ENCODE data around the gene CEP20.

CEP20 gene

GRCh38 chr16:15907863-15908478, 19.6 kb upstream of the CEP20 start:
- no peak for DNase-seq (ENCODE audit: low read depth)
- TF ChIP-seq, protein P1, sequence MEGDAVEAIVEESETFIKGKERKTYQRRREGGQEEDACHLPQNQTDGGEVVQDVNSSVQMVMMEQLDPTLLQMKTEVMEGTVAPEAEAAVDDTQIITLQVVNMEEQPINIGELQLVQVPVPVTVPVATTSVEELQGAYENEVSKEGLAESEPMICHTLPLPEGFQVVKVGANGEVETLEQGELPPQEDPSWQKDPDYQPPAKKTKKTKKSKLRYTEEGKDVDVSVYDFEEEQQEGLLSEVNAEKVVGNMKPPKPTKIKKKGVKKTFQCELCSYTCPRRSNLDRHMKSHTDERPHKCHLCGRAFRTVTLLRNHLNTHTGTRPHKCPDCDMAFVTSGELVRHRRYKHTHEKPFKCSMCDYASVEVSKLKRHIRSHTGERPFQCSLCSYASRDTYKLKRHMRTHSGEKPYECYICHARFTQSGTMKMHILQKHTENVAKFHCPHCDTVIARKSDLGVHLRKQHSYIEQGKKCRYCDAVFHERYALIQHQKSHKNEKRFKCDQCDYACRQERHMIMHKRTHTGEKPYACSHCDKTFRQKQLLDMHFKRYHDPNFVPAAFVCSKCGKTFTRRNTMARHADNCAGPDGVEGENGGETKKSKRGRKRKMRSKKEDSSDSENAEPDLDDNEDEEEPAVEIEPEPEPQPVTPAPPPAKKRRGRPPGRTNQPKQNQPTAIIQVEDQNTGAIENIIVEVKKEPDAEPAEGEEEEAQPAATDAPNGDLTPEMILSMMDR (IDR thresholded peaks at IDR 0.05; ENCODE audit: control insufficient read depth, extremely low read depth, insufficient read depth): no peak
- no peak overlapping the region for H3K4me3 ChIP-seq (ENCODE audit: low read depth, low read length)

GRCh38 chr16:15906439-15906838, 18.0 kb upstream of the CEP20 start:
- TF ChIP-seq, protein P1 (IDR thresholded peaks at IDR 0.05; ENCODE audit: control insufficient read depth, extremely low read depth, insufficient read depth): no peak
- DNase-seq (ENCODE audit: low read depth): no peak
- no peak overlapping the region for H3K4me3 ChIP-seq (ENCODE audit: low read depth, low read length)

DNA sequence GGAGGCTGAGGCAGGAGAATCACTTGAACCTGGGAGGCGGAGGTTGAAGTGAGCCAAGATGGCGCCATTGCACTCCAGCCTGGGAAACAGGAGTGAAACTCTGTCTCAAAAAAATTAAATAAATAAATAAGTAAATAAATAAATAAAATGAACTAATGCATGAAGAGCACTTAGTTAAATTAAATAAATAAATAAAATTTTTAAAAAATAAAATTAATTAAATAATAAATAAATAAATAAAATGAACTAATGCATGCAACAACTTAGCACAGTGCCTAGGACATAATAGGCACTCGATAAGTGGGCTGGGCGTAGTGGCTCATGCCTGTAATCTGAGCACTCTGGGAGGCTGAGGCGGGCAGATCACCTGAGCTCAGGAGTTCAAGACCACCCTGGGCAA, 15.6 kb upstream of the CEP20 start:
- no peak for DNase-seq (ENCODE audit: low read depth)
- H3K4me3 ChIP-seq (ENCODE audit: low read depth, low read length): no peak overlapping the region
- TF ChIP-seq, protein P1 (IDR thresholded peaks at IDR 0.05; ENCODE audit: control insufficient read depth, extremely low read depth, insufficient read depth): no peak

- TF ChIP-seq, protein P1 (IDR thresholded peaks at IDR 0.05; ENCODE audit: control insufficient read depth, extremely low read depth, insufficient read depth): no peak
- no peak overlapping the region for H3K4me3 ChIP-seq (ENCODE audit: low read depth, low read length)
- DNase-seq (ENCODE audit: low read depth): no peak
Measured at GRCh38 chr16:15900901-15901500, 12.6 kb upstream of the CEP20 start.

DNA sequence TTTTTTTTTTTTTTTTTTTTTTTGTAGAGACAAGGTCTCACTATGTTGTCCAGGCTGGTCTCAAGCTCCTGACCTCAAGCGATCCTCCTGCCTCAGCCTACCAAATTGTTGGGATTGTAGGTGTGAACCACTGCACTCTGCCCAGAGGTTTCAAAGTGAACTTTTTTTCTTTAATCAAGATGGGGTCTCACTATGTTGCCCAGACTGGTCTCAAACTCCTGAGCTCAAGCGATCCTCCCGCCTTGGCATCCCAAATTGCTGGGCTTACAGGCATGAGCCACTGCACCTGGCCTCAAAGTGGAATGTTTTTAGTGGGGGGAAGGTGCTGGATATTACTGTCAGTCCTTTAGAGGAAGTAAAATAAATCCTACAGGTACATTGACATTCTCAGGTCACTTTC, 12.0 kb upstream of the CEP20 start:
- no peak overlapping the region for H3K4me3 ChIP-seq (ENCODE audit: low read depth, low read length)
- DNase-seq (ENCODE audit: low read depth): no peak
- TF ChIP-seq, protein P1 (IDR thresholded peaks at IDR 0.05; ENCODE audit: control insufficient read depth, extremely low read depth, insufficient read depth): no peak

- H3K4me3 ChIP-seq (ENCODE audit: low read depth, low read length): no peak overlapping the region
- no peak for DNase-seq (ENCODE audit: low read depth)
- TF ChIP-seq, protein P1 (IDR thresholded peaks at IDR 0.05; ENCODE audit: control insufficient read depth, extremely low read depth, insufficient read depth): no peak
Measured at GRCh38 chr16:15899538-15900100, 11.2 kb upstream of the CEP20 start.

Data from LNCaP clone FGC (cell line).